ENCODE results near the gene JCHAIN. TPM values are rescaled to one million over a fixed set of nuclear protein-coding genes. Genes with fewer than 3 reads are reported as not detected.

Gene JCHAIN
- total RNA-seq = 3.0 TPM

DNA sequence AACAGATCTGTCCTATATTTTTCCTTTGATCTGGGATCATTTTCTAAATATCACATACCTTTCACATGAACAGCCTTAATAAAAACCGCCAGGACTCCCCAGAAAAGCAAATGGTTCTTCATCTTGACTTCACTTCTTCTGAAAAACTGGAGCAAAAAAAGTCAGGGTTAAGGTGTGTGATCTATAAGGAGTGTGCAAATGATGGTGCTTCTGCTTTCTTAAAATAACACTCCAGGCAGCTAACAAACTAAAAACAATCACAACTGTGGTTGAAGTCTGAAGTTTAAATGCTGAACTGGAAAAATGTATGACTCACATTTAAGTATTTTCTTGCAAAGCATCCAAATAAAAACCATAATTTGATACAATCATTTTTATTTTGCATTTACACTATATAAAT, at the start of gene JCHAIN:
TSS of gene JCHAIN (minus strand) at position 140 of the 400 bp plus-strand sequence. CDS start at position 122, 18 bp downstream.

GRCh38 chr4:70687821-70688794, 21.8 kb upstream of the JCHAIN start, which contains the start of gene UTP3:
Gene UTP3, plus strand, starts transcription at chr4:70688532. Its CDS starts 146 bp downstream, at chr4:70688678.

DNA sequence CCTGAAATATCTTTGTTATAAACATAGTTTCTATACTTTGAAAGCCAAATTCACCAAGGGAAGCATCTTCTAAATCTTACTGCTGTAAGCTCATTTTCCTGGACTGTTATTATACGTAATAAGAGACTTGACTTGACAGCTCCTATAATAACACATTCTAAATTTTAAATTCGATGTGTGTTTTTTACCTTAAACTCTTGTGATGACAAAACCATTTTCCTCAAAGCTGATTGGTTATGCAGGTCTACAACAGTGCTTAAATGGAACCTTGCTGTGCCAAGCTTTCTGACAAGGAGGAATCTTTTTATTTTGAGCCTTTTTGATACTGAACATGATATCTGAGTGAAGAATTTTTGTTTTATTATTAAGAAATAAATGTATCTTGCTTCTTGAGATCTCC, 37.9 kb downstream of the JCHAIN start, which contains the start of gene ENAM:
TSS of gene ENAM (plus strand) at position 301 of the 400 bp plus-strand sequence. CDS start 757 bp downstream, outside the sequence.

Other genes starting within 250 kb of the JCHAIN start
- 0.44 TPM for gene MUC7, start 194.3 kb downstream of the JCHAIN start, total RNA-seq
- not detected for gene AMTN, start 147.9 kb downstream of the JCHAIN start, total RNA-seq
- not detected for gene AMBN, start 74.3 kb downstream of the JCHAIN start, total RNA-seq
- gene ENAM, start 37.8 kb downstream of the JCHAIN start, total RNA-seq = 0.27 TPM
- gene UTP3, start 22.0 kb upstream of the JCHAIN start, total RNA-seq = 24.6 TPM
- 183 TPM for gene RUFY3, start 55.5 kb upstream of the JCHAIN start, total RNA-seq
- gene GRSF1, start 173.4 kb upstream of the JCHAIN start, total RNA-seq = 80.8 TPM
- 45.1 TPM for gene MOB1B, start 235.9 kb upstream of the JCHAIN start, total RNA-seq

Data from camera-type eye (tissue), 1 donor.